ENCODE results near the gene EFTUD2.

- TF ChIP-seq POLR2A (IDR thresholded peaks at IDR 0.05; ENCODE audit: low read depth, low read length) (no peak), POLR2AphosphoS5 (IDR thresholded peaks at IDR 0.05; ENCODE audit: low read depth, low read length) (no peak), TAF1 (IDR thresholded peaks at IDR 0.05; ENCODE audit: borderline replicate concordance, low read depth, low read length) (no peak)
Observed at GRCh38 chr17:44887016-44887415, 12.2 kb downstream of the EFTUD2 start.
